GM12878 (cell line): ENCODE data around the gene NOC2L. TPM values are rescaled to one million over a fixed set of nuclear protein-coding genes. Genes with fewer than 3 reads are reported as not detected.

Experiments used
- ASH2L ChIP-seq: fragments of 300-600, 200-600 bp; sonication (generic); IDR thresholded peaks from 2 replicates; pipeline ENCODE4 v1.6.1; 2017; ENCODE audit warnings: low read depth, mild to moderate bottlenecking, borderline replicate concordance
- ATF7 ChIP-seq: fragments of 450-650 bp; IDR thresholded peaks from 2 replicates; pipeline ENCODE4 v1.6.1; 2016; ENCODE audit warnings: low read depth, mild to moderate bottlenecking
- CBFB ChIP-seq: IDR thresholded peaks from 2 replicates; pipeline ENCODE4 v1.6.1; 2016; ENCODE audit warnings: antibody characterized with exemption, low read depth
- CBX3 ChIP-seq: fragments of 200-600 bp; sonication (generic); IDR thresholded peaks from 2 replicates; pipeline ENCODE4 v1.6.1; 2016; ENCODE audit warnings: low read depth, borderline replicate concordance
- CHD1 ChIP-seq: IDR thresholded peaks from 2 replicates; pipeline ENCODE4 v1.6.1; 2012; ENCODE audit warnings: low read depth, low read length, improper control_type of control experiment
- EGR1 ChIP-seq, 2 experiments: IDR thresholded peaks; 1 replicate in 1 of 2; 2 replicates in 1 of 2; pipeline ENCODE4 v1.6.1; 2011 to 2012; ENCODE audit warnings: low read depth in 2 of 2, low read length in 2 of 2, borderline replicate concordance in 1 of 2, mild to moderate bottlenecking in 1 of 2, moderate library complexity in 1 of 2
- HDGF ChIP-seq: fragments of 450-650 bp; IDR thresholded peaks from 2 replicates; pipeline ENCODE4 v1.6.1; 2016; ENCODE audit warnings: antibody characterized with exemption
- IRF5 ChIP-seq: fragments of 450-650 bp; IDR thresholded peaks from 2 replicates; pipeline ENCODE4 v1.6.1; 2017; ENCODE audit warnings: borderline replicate concordance
- JUNB ChIP-seq: IDR thresholded peaks from 2 replicates; pipeline ENCODE4 v1.6.1; 2016; ENCODE audit warnings: antibody characterized with exemption, mild to moderate bottlenecking
- MEF2B ChIP-seq: fragments of 450-650 bp; IDR thresholded peaks from 2 replicates; pipeline ENCODE4 v1.6.1; 2018; ENCODE audit warnings: mild to moderate bottlenecking, moderate library complexity; ENCODE audit not compliant: partially characterized antibody, poor library complexity, severe bottlenecking
- MYB ChIP-seq: fragments of 150-350 bp; IDR thresholded peaks from 2 replicates; pipeline ENCODE4 v1.6.1; 2014; ENCODE audit warnings: mild to moderate bottlenecking, low read depth, low read length, borderline replicate concordance
- NFYA ChIP-seq: IDR thresholded peaks from 2 replicates; pipeline ENCODE4 v1.6.1; 2011; ENCODE audit warnings: low read depth, mild to moderate bottlenecking, low read length, improper control_type of control experiment, borderline replicate concordance
- NKRF ChIP-seq: fragments of 450-650 bp; conservative IDR thresholded peaks from 2 replicates; pipeline ENCODE4 v1.6.1; 2017; ENCODE audit warnings: mild to moderate bottlenecking, moderate library complexity
- NR2F1 ChIP-seq: fragments of 450-650 bp; conservative IDR thresholded peaks from 2 replicates; pipeline ENCODE4 v1.6.1; 2017; ENCODE audit warnings: mild to moderate bottlenecking
- SKIL ChIP-seq: fragments of 450-650 bp; IDR thresholded peaks from 2 replicates; pipeline ENCODE4 v1.6.1; 2017; ENCODE audit warnings: mild to moderate bottlenecking, low read depth, inconsistent platforms; ENCODE audit not compliant: poor library complexity, severe bottlenecking
- SP1 ChIP-seq: IDR thresholded peaks from one replicate; pipeline ENCODE4 v1.6.1; 2011; ENCODE audit warnings: low read depth, low read length
- SUPT20H ChIP-seq: IDR thresholded peaks from 2 replicates; pipeline ENCODE4 v1.6.1; 2011; ENCODE audit warnings: low read depth, mild to moderate bottlenecking, low read length, moderate library complexity, borderline replicate concordance; ENCODE audit not compliant: control insufficient read depth
- YBX1 ChIP-seq: fragments of 450-650 bp; IDR thresholded peaks from 2 replicates; pipeline ENCODE4 v1.6.1; 2016; ENCODE audit warnings: antibody characterized with exemption
- YY1 ChIP-seq: IDR thresholded peaks from 2 replicates; pipeline ENCODE4 v1.6.1; 2011; ENCODE audit warnings: low read depth, mild to moderate bottlenecking, low read length
- ZNF24 ChIP-seq: fragments of 450-650 bp; IDR thresholded peaks from 2 replicates; pipeline ENCODE4 v1.6.1; 2017; ENCODE audit warnings: antibody characterized with exemption, mild to moderate bottlenecking
- ZNF592 ChIP-seq: fragments of 450-650 bp; IDR thresholded peaks from 2 replicates; pipeline ENCODE4 v1.6.1; 2017; ENCODE audit warnings: mild to moderate bottlenecking, moderate library complexity
- polyA plus RNA-seq, 11 experiments: library from polyadenylated mRNA; depleted of rRNA in 4 of 11; unstranded in 6 of 11; stranded (reverse) in 5 of 11; fragments of >200 nt; fragmentation: Nextera tagmentation in 4 of 11; fragmentation: Illumina TruSeq in 1 of 11; extraction: Ambion mirVana in 4 of 11; extraction: Trizol in 1 of 11; gene quantifications; 1 replicate in 1 of 11; 2 replicates in 10 of 11; pipeline versions ENCODE4 v1.2.1 to v1.2.3, GENCODE V29; 2011 to 2016; ENCODE audit warnings: inconsistent platforms in 2 of 11, missing spikeins in 2 of 11, low read depth in 1 of 11
- total RNA-seq, 4 experiments: library from RNA; depleted of rRNA in 3 of 4; stranded (reverse); fragments of >200 nt in 3 of 4; fragmentation: Illumina TruSeq in 1 of 4; extraction: Trizol in 1 of 4; gene quantifications; 2 replicates each; pipeline versions ENCODE4 v1.2.1 to v1.2.3, GENCODE V29; 2013 to 2021

Gene NOC2L
- total and polyA plus RNA-seq, 10 of the 15 experiments (the other 5 are each of a cell fraction or from before 2014, with no cell fraction given): 1.3 to 171 (median 64.3) TPM

GRCh38 chr1:960363-961131 lies 1.5 kb upstream of the NOC2L start, which contains the start of gene KLHL17 (continued):
- TF ChIP-seq NKRF: peak; percentile 43
- no peak for TF ChIP-seq CBX3
- TF ChIP-seq HDGF: no peak
- no peak for TF ChIP-seq ZNF24
- no peak for TF ChIP-seq NFYA
- TF ChIP-seq SUPT20H: no peak
- TF ChIP-seq SP1: peak; percentile 61
- TF ChIP-seq MEF2B: no peak
- TF ChIP-seq ZNF592: no peak
- no peak for TF ChIP-seq JUNB
- TF ChIP-seq NR2F1: peak; percentile 49
- no peak for TF ChIP-seq CBFB
- no peak for TF ChIP-seq IRF5
- TF ChIP-seq CHD1: no peak
- no peak for TF ChIP-seq ASH2L
- peak; percentile 63; the same call in 1 of the 2 replicates for TF ChIP-seq YY1
- TF ChIP-seq ATF7: no peak
- TF ChIP-seq MYB: no peak
- peak; percentile 28 to 76; a peak in 2 of 3 replicates for TF ChIP-seq EGR1 (IDR thresholded peaks at IDR 0.05; ENCODE audit: borderline replicate concordance in 1 of 2, low read depth in 2 of 2, low read length in 2 of 2)
- TF ChIP-seq SKIL: no peak
- TF ChIP-seq YBX1: no peak
